CD4-positive, alpha-beta T cell treated with Interleukin-15 for 1 hour (primary cell): Measurements from ENCODE around the gene DLG2.

ENCODE experiments used
- DNase-seq: peaks from one replicate; pipeline ENCODE4 v3.0.0-alpha.2; 2020

The DLG2 gene

DNA sequence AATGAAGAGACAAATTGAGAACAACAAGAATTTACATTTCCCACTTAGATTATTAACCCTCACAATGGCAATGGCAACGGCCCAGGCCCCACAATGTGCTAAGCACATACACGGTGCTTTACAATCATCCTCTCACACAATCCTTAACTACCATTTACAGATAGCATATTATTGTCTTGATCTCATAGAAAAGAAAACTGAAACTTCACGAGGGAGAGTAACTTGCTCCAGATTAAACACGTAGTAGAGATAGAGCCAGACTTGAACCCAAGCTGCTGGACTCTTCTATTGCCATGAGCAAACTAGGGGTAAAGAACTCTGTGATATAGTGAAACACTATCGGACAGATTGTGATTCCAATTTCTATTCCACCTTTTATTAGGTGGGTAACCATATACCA is 665.1 kb downstream of the DLG2 start:
- no peak for DNase-seq

- DNase-seq: no peak
Observed at GRCh38 chr11:84958295-84958694, 668.8 kb downstream of the DLG2 start.

DNA sequence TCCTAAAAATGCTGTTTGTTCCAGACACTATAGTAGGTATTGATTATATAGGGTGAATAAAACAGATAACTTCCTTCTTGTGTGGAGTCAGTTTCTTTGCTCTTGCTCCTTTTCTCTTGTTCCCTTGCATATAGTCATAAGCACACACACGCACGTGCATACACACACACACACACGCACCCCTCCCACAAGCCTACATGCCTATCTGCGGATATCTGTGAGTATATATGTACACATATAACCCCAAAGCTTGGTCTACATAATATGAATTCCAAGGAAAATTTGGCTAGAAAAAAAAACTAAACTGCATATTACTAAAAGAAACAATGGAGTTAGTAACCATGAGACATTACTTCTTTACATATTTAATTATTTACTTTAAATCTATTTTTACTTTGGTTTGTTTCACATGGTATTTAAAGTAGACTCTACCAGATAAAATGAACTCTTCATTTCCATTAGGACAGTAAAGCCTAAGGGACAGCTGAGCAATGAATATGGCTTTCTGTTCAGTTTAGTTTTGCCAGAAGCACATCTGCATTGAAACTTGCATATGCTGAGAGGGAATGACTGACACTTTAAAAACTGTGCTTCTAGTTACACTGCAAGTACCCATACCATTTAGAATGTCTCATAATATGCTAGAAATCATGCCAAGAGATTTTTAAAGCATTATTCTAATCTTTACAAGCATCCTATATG is 676.4 kb downstream of the DLG2 start:
- no peak for DNase-seq

- DNase-seq: no peak
Observed at GRCh38 chr11:84947970-84948580, 679.1 kb downstream of the DLG2 start.

DNA sequence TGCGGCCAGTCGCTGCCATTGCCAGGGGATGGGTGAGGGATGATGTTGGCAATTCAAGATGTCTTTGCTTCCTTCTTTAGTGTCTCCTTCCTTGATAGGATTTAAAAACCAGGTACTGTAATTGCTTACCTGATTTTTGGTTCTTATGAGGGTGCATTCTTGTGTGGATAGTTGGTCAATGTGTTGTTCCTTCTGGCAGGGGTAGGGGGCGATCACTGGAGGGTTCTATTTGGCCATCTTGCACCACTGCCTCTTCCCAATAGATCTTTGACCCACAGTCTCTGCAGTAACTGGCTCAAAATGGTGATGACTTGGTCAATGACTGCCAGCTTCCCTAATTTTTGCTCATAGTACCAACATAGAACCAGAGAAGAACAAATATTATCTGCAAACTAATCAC is 680.1 kb downstream of the DLG2 start:
- no peak for DNase-seq

DNA sequence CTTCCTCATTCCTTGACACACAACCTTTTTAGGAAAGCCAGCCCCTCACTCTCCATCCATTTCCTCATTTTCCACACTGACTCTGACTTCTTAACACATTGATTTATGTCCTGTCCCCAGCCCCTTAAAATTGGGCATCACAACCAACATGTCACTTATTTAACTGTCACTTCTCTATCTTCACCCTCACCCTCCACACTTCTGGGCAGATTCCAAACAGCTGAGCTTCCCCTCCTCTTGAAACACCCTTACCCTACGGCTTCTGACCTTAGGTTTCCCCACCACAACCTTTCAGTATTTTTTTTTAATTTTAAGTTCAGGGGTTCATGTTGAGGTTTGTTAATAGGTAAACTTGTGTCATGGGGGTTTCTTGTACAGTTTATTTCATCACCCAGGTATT is 696.3 kb downstream of the DLG2 start:
- no peak for DNase-seq

DNA sequence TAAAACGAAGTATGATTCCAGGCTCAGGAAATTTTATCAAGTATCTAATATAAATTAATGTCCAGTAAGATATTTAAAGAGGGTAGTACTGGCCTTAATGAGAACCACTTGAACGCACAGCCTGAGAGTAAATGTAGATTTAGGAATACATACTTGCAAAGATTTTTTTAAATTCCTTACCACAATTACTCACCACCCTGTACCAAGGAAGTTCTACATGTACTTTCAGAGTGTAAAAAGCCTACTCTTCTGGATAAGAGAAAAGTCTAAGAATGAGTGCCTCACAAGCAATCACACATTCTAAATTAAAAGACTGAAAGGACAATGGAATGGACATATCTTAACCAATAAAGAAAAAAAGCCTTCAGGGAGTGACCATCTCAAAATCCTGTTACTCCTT is 697.4 kb downstream of the DLG2 start:
- no peak for DNase-seq

DNA sequence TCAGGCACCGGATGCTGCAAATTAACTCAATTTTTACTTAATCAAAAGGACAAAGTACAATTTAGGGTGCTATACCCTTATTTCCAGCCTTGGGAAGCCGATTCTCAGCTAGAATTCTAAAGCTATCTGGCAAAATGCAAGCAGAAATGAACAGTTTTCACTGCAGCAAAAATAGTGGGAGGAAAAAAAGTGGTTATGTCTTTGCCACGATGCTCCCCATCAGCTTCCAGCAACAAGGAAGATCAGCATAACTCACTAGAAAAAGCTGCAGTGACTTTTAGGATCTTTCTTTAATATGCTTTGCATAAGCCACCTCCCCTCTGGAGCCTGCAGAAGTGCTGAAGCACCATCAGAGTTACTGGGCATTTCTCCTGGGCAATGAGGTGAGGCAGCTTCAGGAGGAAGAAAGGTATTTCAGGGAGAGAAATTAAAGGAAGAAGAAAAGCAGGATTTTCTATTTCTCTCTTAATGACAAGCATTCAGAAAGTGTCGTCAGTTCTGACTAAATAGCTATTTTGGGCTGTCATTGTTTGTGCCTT is 702.9 kb downstream of the DLG2 start:
- DNase-seq: no peak

DNA sequence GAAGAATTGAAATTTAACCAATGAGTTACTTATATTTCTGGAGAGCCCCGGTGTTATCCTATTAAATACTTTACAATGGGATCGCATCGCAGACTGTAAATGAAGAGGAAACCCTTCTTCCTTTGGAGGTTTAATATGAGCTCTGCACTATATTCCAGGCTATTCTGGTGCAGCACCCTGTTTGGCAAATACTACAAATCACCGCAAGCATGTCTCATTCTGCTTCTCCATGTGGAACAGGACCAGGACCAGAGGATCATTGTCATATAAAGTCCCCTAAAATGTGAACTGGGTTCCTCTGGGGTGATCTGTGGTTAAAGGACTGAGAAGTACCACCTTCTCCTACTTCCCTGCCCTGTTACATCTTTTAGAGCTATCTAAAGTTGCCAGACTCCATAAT is 703.7 kb downstream of the DLG2 start:
- DNase-seq: no peak

- no peak for DNase-seq
Observed at GRCh38 chr11:84922836-84923235, 704.3 kb downstream of the DLG2 start.

- DNase-seq: no peak
Observed at GRCh38 chr11:84922212-84922805, 704.8 kb downstream of the DLG2 start.

DNA sequence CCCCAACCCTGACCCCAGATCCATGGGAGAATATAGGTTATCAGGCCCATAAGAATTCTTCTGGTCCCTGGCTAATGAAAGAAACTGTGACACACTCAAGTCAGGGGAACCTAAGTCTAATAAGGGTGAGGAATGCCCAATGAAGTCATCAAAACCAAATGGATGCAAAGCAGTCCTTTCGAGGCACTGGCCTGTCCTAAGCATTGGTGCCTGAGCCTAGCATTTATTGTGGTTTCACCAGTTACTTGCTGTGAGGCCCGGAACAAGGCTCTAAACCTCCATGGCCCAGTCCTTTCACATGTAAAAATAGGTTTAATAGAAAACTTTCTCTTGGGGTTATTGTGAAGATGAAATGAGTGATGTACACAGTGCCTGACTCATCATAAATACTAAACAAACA is 712.6 kb downstream of the DLG2 start:
- DNase-seq: no peak

- DNase-seq: no peak
Observed at GRCh38 chr11:84909740-84910139, 717.4 kb downstream of the DLG2 start.

DNA sequence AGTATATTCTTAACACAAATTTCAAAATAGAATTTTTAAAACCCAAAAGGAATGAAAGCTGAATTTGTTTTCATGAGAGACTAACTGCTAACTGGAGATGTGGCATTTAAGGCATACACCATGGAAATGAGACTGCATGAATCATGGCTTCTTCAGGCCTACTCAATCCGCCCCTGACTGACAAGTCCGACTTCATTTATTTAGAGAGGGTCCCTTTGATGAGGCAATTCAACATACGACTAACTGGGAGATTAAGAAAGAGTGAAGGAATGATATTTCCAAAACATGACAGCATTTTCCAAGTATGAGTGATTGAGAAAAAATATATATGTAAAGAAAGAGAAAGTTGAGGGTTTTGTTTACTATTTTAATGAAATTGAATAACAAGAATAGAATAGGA is 720.1 kb downstream of the DLG2 start:
- no peak for DNase-seq

- DNase-seq: no peak
Observed at GRCh38 chr11:84905411-84905810, 721.7 kb downstream of the DLG2 start.

GRCh38 chr11:84902445-84902844 is 724.7 kb downstream of the DLG2 start:
- no peak for DNase-seq

DNA sequence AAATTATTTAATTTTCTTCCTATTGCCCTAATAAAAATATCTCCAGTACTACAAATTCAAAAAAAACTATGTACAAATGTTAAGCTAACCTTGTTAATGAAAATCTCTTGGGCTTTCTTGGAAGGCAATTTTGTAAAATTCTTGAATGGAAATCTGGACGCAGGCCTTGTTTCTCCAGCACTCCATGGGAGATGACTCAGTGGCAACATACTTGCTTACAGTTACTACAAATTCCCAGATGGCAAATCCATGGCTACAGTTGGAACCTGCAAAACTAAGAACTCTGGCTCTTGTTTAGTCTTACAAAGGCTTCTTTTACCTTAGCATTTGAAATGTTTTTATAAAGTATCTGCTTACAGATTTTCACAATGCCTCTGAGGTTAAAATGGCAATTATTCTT is 725.2 kb downstream of the DLG2 start:
- DNase-seq: no peak

DNA sequence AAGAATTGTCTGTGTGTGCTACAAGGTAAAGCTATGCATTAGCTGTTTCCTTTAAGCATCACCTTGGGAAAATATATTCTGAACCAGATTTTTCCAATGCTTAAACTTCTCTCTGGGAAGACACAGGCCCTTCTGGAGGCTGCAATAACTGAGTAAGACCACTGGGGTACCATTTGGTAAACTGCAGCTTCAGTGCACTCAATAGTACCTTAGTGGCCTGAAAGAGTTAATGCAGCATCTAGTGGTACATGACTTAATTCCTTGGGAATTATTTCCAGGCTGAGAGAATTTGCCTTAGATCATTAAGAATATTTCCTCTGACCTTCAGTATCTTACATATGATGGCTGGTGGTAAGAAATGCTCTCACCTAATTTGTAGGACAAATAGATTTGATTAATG is 727.4 kb downstream of the DLG2 start:
- no peak for DNase-seq

- DNase-seq: no peak
Observed at GRCh38 chr11:84899134-84899533, 728.0 kb downstream of the DLG2 start.

GRCh38 chr11:84894666-84895065 is 732.5 kb downstream of the DLG2 start:
- no peak for DNase-seq

DNA sequence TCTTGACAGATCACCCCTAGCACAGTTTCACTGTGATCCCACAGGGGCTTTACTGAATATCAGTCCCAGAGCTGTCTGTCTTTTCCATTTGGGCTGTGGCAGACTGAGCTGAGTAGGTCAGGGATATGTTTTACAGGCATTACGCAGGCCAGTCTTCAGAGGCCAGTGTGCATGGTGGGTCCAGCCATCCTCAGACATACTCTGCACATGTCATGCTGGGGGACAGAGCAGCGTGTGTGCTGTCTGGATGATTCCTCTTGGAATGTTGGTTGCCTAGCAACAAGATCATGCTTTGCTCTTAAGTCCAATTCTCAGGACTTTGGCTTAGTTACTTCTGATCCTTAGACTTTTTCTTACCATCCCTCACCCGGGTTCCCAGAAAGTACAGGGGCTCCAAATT is 736.5 kb downstream of the DLG2 start:
- DNase-seq: no peak

DNA sequence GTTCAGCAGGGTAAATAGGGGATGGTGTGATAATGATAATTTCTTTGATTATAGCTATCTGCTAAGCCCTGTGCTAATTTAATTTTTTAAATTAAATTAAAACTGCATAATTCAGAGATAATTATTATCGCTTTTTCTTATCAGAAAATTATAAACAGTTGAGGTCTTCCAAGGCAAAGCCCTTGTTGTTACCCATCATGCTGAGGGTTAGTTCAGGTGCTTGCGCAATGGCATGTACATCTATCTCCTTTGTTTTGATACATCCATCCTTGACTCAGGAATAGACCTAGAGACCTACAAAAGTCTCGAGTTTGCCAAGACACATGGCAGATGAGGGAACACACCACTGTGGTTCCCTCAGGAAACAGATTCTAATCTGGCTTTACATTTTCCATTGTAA is 737.6 kb downstream of the DLG2 start:
- DNase-seq: no peak

GRCh38 chr11:84887055-84887629 is 740.0 kb downstream of the DLG2 start:
- no peak for DNase-seq

- DNase-seq: no peak
Observed at GRCh38 chr11:84886344-84886743, 740.8 kb downstream of the DLG2 start.
